Mesothelial cell of epicardium (in vitro differentiated cells): ENCODE measurements around the gene CYB561. TPM values are rescaled to one million over a fixed set of nuclear protein-coding genes. Genes with fewer than 3 reads are reported as not detected.
"Not testable (repeated sequence)": the region's sequence is repeated elsewhere in the genome, so short reads cannot be mapped to it uniquely, and the experiment has no call there.

Experiments
- DNase-seq, 2 experiments: peaks; one replicate each; pipeline ENCODE4 v3.0.0; 2021; ENCODE audit warnings: low spot score in 2 of 2; ENCODE audit not compliant: unreplicated experiment in 2 of 2
- H3K27ac Mint-ChIP-seq: 2 replicates; pipeline ENCODE4 v1.8.0; 2021; ENCODE audit warnings: mixed read lengths
- H3K27me3 Mint-ChIP-seq: 2 replicates; pipeline ENCODE4 v1.8.0; 2021; ENCODE audit warnings: low read depth, mixed read lengths
- H3K36me3 Mint-ChIP-seq: 2 replicates; pipeline ENCODE4 v1.8.0; 2021; ENCODE audit warnings: mixed read lengths
- H3K4me1 Mint-ChIP-seq: 2 replicates; pipeline ENCODE4 v1.8.0; 2021; ENCODE audit warnings: mixed read lengths
- H3K4me3 Mint-ChIP-seq: 2 replicates; pipeline ENCODE4 v1.8.0; 2021; ENCODE audit warnings: mild to moderate bottlenecking, moderate library complexity, mixed read lengths
- H3K9me3 Mint-ChIP-seq: 2 replicates; pipeline ENCODE4 v1.8.0; 2021; ENCODE audit warnings: mixed read lengths
- total RNA-seq: library from RNA; stranded (reverse); gene quantifications from 3 replicates; pipeline ENCODE4 v1.2.1, GENCODE V29; 2021
- TF ChIP-seq, protein P1 (sequence below): fragments of 200-600 bp; sonication (generic); IDR thresholded peaks from one replicate; pipeline ENCODE4 v1.5.0; 2021; ENCODE audit warnings: antibody characterized with exemption; ENCODE audit not compliant: unreplicated experiment

Gene CYB561
- total RNA-seq, 1 donor from 2014 or later, result 21.5 TPM

DNA sequence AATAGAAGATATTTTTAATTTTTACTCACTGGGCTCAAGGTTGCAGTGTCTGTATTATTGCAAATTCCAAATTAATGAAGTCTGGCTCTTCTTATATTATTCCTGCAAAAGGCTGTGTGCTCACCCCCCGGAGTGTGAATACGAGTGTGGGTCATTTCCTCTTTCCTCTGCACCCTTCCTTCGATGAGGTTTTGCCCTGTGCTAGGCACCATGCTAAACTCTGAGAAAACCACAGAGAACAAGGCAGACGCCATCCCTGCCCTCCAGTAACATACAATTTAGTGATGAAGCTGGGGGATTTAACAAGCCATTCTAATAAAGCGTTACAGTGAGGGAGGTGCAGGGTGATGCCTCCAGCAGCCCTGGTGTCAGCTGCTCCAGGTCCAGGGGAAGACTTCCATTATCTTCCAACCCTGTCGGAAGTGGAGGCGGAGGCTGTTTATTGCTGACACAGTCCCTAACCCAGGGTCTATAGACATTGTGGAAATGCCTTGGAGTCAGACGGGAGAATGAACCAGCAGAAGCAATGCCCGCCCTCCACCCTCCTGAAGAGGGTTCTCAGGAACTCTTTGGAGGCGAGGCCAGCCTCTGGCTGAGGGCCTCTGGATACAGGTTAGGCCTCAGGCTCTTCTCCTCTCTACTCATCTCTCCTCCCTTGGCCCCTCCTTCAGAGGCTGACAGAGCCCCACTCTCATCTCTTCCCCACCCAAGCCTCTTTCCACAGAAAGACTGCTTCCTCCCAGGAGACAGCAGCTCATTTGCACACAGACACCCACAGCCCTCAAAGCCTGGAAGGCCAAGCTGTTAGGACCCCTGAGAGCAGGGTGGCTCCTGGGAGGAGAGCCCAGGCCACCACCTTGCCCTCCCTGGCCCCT is 28.7 kb upstream of the CYB561 start:
- no peak for DNase-seq
- Mint-ChIP-seq H3K36me3 (no peaks in the 10 kb centered on the region), H3K27me3 (peaks cover 53% of the 10 kb centered on the region), H3K27ac (no peak overlapping the region), H3K9me3 (no peaks in the 10 kb centered on the region), H3K4me1 (peaks cover 25% of the 10 kb centered on the region), H3K4me3 (peak overlapping the region; percentile 40)
- TF ChIP-seq, protein P1, sequence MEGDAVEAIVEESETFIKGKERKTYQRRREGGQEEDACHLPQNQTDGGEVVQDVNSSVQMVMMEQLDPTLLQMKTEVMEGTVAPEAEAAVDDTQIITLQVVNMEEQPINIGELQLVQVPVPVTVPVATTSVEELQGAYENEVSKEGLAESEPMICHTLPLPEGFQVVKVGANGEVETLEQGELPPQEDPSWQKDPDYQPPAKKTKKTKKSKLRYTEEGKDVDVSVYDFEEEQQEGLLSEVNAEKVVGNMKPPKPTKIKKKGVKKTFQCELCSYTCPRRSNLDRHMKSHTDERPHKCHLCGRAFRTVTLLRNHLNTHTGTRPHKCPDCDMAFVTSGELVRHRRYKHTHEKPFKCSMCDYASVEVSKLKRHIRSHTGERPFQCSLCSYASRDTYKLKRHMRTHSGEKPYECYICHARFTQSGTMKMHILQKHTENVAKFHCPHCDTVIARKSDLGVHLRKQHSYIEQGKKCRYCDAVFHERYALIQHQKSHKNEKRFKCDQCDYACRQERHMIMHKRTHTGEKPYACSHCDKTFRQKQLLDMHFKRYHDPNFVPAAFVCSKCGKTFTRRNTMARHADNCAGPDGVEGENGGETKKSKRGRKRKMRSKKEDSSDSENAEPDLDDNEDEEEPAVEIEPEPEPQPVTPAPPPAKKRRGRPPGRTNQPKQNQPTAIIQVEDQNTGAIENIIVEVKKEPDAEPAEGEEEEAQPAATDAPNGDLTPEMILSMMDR, result no peak

DNA sequence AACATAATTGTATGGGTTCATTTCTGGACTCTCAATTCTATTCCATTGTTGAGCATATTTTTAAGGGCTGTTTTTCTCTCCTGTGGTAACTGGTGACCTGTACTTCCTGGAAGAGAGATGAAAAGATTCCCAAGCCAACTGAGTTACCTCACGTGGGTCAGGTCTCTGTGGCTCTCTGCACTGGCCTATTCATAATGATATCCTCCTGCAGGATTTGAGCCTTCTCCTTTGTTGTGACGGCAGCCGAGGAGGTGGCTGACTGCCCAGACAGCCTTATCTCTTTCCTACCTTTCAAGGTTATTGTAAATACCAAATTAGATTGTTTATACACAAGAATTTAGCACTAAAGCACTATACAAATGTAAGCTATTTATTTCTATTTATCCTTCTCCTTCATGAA is 28.1 kb upstream of the CYB561 start:
- TF ChIP-seq, protein P1, result no peak
- no peaks in the 10 kb centered on the region for H3K9me3 Mint-ChIP-seq
- no peak for DNase-seq

DNA sequence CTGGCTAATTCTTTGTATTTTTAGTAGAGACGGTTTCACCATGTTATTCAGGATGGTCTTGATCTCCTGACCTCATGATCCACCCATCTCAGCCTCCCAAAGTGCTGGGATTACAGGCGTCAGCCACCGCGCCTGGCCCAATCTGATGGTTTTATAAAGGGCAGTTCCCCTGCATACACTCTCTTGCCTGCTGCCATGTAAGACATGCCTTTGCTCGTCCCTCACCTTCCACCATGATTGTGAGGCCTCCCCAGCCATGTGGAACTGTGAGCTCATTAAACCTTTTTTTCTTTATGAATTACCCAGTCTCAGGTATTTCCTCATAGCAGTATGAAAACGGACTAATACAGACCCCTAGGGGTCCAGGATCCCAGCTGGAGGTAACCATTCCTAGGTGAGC is 22.0 kb upstream of the CYB561 start:
- H3K4me3 Mint-ChIP-seq, H3K9me3 Mint-ChIP-seq, H3K36me3 Mint-ChIP-seq, DNase-seq, H3K4me1 Mint-ChIP-seq, H3K27ac Mint-ChIP-seq: not testable (repeated sequence)
- peaks cover 26% of the 10 kb centered on the region for H3K27me3 Mint-ChIP-seq

More for the DNA sequence above, 28.1 kb upstream of the CYB561 start:
- Mint-ChIP-seq H3K27ac (no peak overlapping the region), H3K4me3 (no peak overlapping the region), H3K27me3 (peaks cover 50% of the 10 kb centered on the region), H3K4me1 (peaks cover 25% of the 10 kb centered on the region), H3K36me3 (no peaks in the 10 kb centered on the region)

DNA sequence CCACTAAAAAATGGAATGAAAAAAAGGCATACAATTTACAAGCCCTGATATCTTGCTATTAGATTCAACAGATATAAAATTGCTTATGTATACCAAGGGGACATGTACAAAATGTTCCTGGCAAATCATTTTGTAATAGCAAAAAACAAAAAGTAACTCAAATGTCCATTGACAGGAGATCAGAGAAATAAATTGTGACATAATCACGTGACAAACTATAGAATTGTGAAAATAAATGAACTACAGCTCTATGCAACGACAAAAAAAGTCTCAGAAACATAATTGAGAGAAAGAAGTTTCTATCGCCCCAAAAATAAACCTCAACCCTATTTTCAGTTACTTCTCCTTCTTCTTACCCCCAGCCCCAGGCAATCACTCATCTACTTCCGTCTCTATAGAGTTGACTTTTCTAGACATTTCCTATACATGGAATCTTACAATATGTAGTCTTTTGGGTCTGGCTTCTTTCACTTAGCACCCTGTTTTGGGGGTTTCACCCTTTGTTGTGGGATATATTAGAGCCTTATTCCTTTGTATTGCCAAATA is 18.7 kb upstream of the CYB561 start:
- peaks cover 9% of the 10 kb centered on the region for H3K9me3 Mint-ChIP-seq
- no peaks in the 10 kb centered on the region for H3K36me3 Mint-ChIP-seq
- no peak overlapping the region for H3K27ac Mint-ChIP-seq
- H3K4me1 Mint-ChIP-seq, result peaks cover 4% of the 10 kb centered on the region
- no peak for DNase-seq
- H3K4me3 Mint-ChIP-seq, result no peak overlapping the region
- H3K27me3 Mint-ChIP-seq, result peaks cover 13% of the 10 kb centered on the region
- TF ChIP-seq, protein P1, result no peak

DNA sequence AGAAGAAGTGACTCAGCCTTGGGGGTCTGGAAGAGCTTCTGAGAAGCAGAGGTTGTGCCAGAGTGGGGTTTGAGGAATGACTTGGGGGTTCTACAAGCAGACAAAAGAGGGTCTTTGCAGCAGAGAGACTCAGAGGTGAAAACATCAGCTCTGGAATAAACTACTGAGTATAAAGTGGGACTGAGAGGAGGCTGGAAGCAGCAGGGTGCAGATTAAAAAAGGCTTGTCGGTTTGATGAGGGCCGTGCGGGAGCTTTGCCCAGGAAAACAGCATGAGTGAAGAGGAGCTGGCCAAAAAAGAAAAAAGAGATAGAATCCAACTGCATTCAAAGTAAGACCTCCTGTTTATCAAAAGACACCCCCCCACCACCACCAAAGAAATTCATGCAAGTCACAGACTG is 17.7 kb upstream of the CYB561 start:
- Mint-ChIP-seq H3K27ac (no peak overlapping the region), H3K36me3 (no peaks in the 10 kb centered on the region), H3K27me3 (peaks cover 13% of the 10 kb centered on the region), H3K4me1 (peaks cover 4% of the 10 kb centered on the region), H3K4me3 (no peak overlapping the region), H3K9me3 (peaks cover 9% of the 10 kb centered on the region)
- no peak for DNase-seq
- TF ChIP-seq, protein P1, result no peak

DNA sequence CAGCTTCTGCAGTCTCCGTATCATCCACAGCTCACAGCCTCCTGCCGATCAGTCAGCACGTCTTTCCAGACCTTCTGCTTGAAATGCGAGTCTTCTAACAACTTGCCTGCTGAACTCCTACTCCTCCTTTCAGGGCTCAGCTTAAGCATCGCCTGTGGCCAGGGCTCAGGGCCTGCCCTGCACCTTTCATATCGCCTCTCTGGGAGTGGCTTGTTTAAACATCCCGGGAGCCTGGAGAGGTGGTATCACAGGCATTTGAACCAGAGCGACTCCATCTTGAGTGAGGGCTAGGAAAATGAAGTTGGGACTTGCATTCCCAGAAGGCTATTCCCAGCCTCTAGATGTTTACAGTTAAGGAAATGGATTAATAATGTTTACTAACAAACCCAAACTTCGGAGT is 13.9 kb upstream of the CYB561 start:
- Mint-ChIP-seq H3K4me3 (no peak overlapping the region), H3K36me3 (no peaks in the 10 kb centered on the region), H3K27me3 (peaks cover 14% of the 10 kb centered on the region), H3K27ac (no peak overlapping the region), H3K9me3 (peaks cover 5% of the 10 kb centered on the region), H3K4me1 (peaks cover 4% of the 10 kb centered on the region)
- DNase-seq, result no peak
- TF ChIP-seq, protein P1, result no peak
